ENCODE measurements around the gene CKAP5. TPM values are rescaled to one million over a fixed set of nuclear protein-coding genes. Genes with fewer than 3 reads are reported as not detected.

The CKAP5 gene
- total RNA-seq, 1 donor from 2014 or later = 101 TPM

- H3K9me3 Mint-ChIP-seq (ENCODE audit: unreplicated experiment) = no peaks in the 10 kb centered on the region
- H3K36me3 Mint-ChIP-seq (ENCODE audit: unreplicated experiment) = peaks cover 28% of the 10 kb centered on the region
- H3K4me3 Mint-ChIP-seq (ENCODE audit: unreplicated experiment) = no peak overlapping the region
- TF ChIP-seq CTCF (IDR thresholded peaks at IDR 0.05) = no peak
- DNase-seq (ENCODE audit: extremely low spot score, unreplicated experiment) = no peak
- H3K27me3 Mint-ChIP-seq (ENCODE audit: unreplicated experiment) = no peaks in the 10 kb centered on the region
- no peak overlapping the region for H3K27ac Mint-ChIP-seq (ENCODE audit: unreplicated experiment)
- H3K4me1 Mint-ChIP-seq (ENCODE audit: unreplicated experiment) = no peaks in the 10 kb centered on the region
These were observed 40.1 kb upstream of the CKAP5 start for GRCh38 chr11:46886211-46886610.

GRCh38 chr11:46879056-46879585, 33.0 kb upstream of the CKAP5 start:
- Mint-ChIP-seq H3K9me3 (ENCODE audit: unreplicated experiment) (no peaks in the 10 kb centered on the region), H3K4me3 (ENCODE audit: unreplicated experiment) (no peak overlapping the region), H3K36me3 (ENCODE audit: unreplicated experiment) (peaks cover 42% of the 10 kb centered on the region), H3K27ac (ENCODE audit: unreplicated experiment) (no peak overlapping the region), H3K4me1 (ENCODE audit: unreplicated experiment) (no peaks in the 10 kb centered on the region), H3K27me3 (ENCODE audit: unreplicated experiment) (no peaks in the 10 kb centered on the region)
- TF ChIP-seq CTCF (IDR thresholded peaks at IDR 0.05) = no peak
- DNase-seq (ENCODE audit: extremely low spot score, unreplicated experiment) = no peak

- H3K4me3 Mint-ChIP-seq (ENCODE audit: unreplicated experiment) = no peak overlapping the region
- H3K27me3 Mint-ChIP-seq (ENCODE audit: unreplicated experiment) = no peaks in the 10 kb centered on the region
- H3K27ac Mint-ChIP-seq (ENCODE audit: unreplicated experiment) = no peak overlapping the region
- peaks cover 43% of the 10 kb centered on the region for H3K36me3 Mint-ChIP-seq (ENCODE audit: unreplicated experiment)
- no peaks in the 10 kb centered on the region for H3K9me3 Mint-ChIP-seq (ENCODE audit: unreplicated experiment)
- no peak for TF ChIP-seq CTCF (IDR thresholded peaks at IDR 0.05)
- no peak for DNase-seq (ENCODE audit: extremely low spot score, unreplicated experiment)
- H3K4me1 Mint-ChIP-seq (ENCODE audit: unreplicated experiment) = no peaks in the 10 kb centered on the region
These were observed 31.5 kb upstream of the CKAP5 start for GRCh38 chr11:46877580-46877979.

GRCh38 chr11:46876471-46876870, 30.4 kb upstream of the CKAP5 start:
- no peak overlapping the region for H3K27ac Mint-ChIP-seq (ENCODE audit: unreplicated experiment)
- no peaks in the 10 kb centered on the region for H3K4me1 Mint-ChIP-seq (ENCODE audit: unreplicated experiment)
- no peak for DNase-seq (ENCODE audit: extremely low spot score, unreplicated experiment)
- peaks cover 42% of the 10 kb centered on the region for H3K36me3 Mint-ChIP-seq (ENCODE audit: unreplicated experiment)
- TF ChIP-seq CTCF (IDR thresholded peaks at IDR 0.05) = no peak
- no peaks in the 10 kb centered on the region for H3K27me3 Mint-ChIP-seq (ENCODE audit: unreplicated experiment)
- H3K9me3 Mint-ChIP-seq (ENCODE audit: unreplicated experiment) = no peaks in the 10 kb centered on the region
- no peak overlapping the region for H3K4me3 Mint-ChIP-seq (ENCODE audit: unreplicated experiment)

- Mint-ChIP-seq H3K4me1 (ENCODE audit: unreplicated experiment) (no peaks in the 10 kb centered on the region), H3K27me3 (ENCODE audit: unreplicated experiment) (no peaks in the 10 kb centered on the region), H3K27ac (ENCODE audit: unreplicated experiment) (no peak overlapping the region), H3K36me3 (ENCODE audit: unreplicated experiment) (peaks cover 48% of the 10 kb centered on the region), H3K9me3 (ENCODE audit: unreplicated experiment) (no peaks in the 10 kb centered on the region), H3K4me3 (ENCODE audit: unreplicated experiment) (no peak overlapping the region)
- no peak for TF ChIP-seq CTCF (IDR thresholded peaks at IDR 0.05)
- no peak for DNase-seq (ENCODE audit: extremely low spot score, unreplicated experiment)
These were observed 28.5 kb upstream of the CKAP5 start for GRCh38 chr11:46874586-46874985.
